HepG2 (cell line): ENCODE measurements around the gene PCBP4. TPM values are rescaled to one million over a fixed set of nuclear protein-coding genes. Genes with fewer than 3 reads are reported as not detected.

Experiments used
- ZBTB26 ChIP-seq: IDR thresholded peaks from 2 replicates; pipeline ENCODE4 v1.6.1; 2016; ENCODE audit warnings: missing compliant biosample characterization, missing genetic modification reagents, borderline replicate concordance
- ZNF331 ChIP-seq: sonication (generic); formaldehyde crosslinking; IDR thresholded peaks from 2 replicates; pipeline ENCODE4 v1.4.0; 2020; ENCODE audit warnings: missing genetic modification reagents
- ZNF407 ChIP-seq: sonication (generic); formaldehyde crosslinking; IDR thresholded peaks from one replicate; pipeline ENCODE4 v1.5.1; 2020; ENCODE audit warnings: mild to moderate bottlenecking, missing genetic modification reagents; ENCODE audit errors: not compliant biosample characterization
- ZNF503 ChIP-seq: sonication (generic); formaldehyde crosslinking; IDR thresholded peaks from 2 replicates; pipeline ENCODE4 v1.4.0; 2020; ENCODE audit warnings: missing genetic modification reagents
- ZNF724P ChIP-seq: sonication (generic); formaldehyde crosslinking; IDR thresholded peaks from 2 replicates; pipeline ENCODE4 v1.8.0; 2022; ENCODE audit warnings: missing genetic modification reagents, borderline replicate concordance
- polyA plus RNA-seq, 8 experiments: library from polyadenylated mRNA; depleted of rRNA in 3 of 8; stranded (reverse) in 7 of 8; unstranded in 1 of 8; fragments of >200 nt; fragmentation: Illumina TruSeq in 4 of 8; extraction: Trizol in 4 of 8; gene quantifications; 2 replicates each; pipeline versions ENCODE4 v1.2.1 to v1.2.3, GENCODE V29; 2011 to 2016; ENCODE audit warnings: low read depth in 4 of 8, missing spikeins in 1 of 8, mixed read lengths in 1 of 8; ENCODE audit not compliant: insufficient read depth in 1 of 8
- total RNA-seq, 5 experiments: library from RNA; depleted of rRNA; stranded (reverse); fragments of >200 nt; fragmentation: Illumina TruSeq; extraction: Trizol; gene quantifications; 2 replicates each; pipeline ENCODE4 v1.2.3, GENCODE V29; 2016; ENCODE audit warnings: low read depth in 1 of 5

The PCBP4 gene
- total and polyA plus RNA-seq, 2 of the 13 experiments (the other 11 are each of a cell fraction or from before 2014, with no cell fraction given), result 36.8 to 51.3 TPM

- TF ChIP-seq ZNF503 (CRISPR knock-in tag) (no peak), ZNF407 (CRISPR knock-in tag) (no peak), ZNF331 (CRISPR knock-in tag) (no peak), ZNF724P (no peak), ZBTB26 (CRISPR knock-in tag) (no peak)
Measured at GRCh38 chr3:51966016-51966415, 1.2 kb downstream of the PCBP4 start (continued).
